H9 (cell line): ENCODE results near the gene RDH14. TPM values are rescaled to one million over a fixed set of nuclear protein-coding genes. Genes with fewer than 3 reads are reported as not detected.

Source experiments
- DNase-seq: peaks from one replicate; pipeline ENCODE4 v3.0.0-alpha.2; 2017
- H2AFZ ChIP-seq: one replicate; pipeline ENCODE4 v1.6.1; 2013; ENCODE audit warnings: mild to moderate bottlenecking, low read length, control low read depth, moderate library complexity
- H2AK5ac ChIP-seq: 2 replicates; pipeline ENCODE4 v1.6.1; 2013; ENCODE audit warnings: low read length, control low read depth, mixed read lengths; ENCODE audit not compliant: insufficient read length
- H2BK120ac ChIP-seq: one replicate; pipeline ENCODE4 v1.6.1; 2013; ENCODE audit warnings: low read depth, mild to moderate bottlenecking, low read length, control low read depth, inconsistent platforms; ENCODE audit not compliant: poor library complexity, severe bottlenecking
- H2BK12ac ChIP-seq: 2 replicates; pipeline ENCODE4 v1.6.1; 2013; ENCODE audit warnings: low read length, control low read depth, mixed read lengths, low read depth; ENCODE audit not compliant: insufficient read length
- H2BK15ac ChIP-seq: 2 replicates; pipeline ENCODE4 v1.6.1; 2013; ENCODE audit warnings: low read depth, low read length, control low read depth
- H2BK20ac ChIP-seq: one replicate; pipeline ENCODE4 v1.6.1; 2013; ENCODE audit warnings: low read depth, mild to moderate bottlenecking, low read length, control low read depth, inconsistent platforms; ENCODE audit not compliant: poor library complexity, severe bottlenecking
- H2BK5ac ChIP-seq: 2 replicates; pipeline ENCODE4 v1.6.1; 2013; ENCODE audit warnings: low read length, control low read depth, mixed read lengths; ENCODE audit not compliant: insufficient read length
- H3K14ac ChIP-seq: 2 replicates; pipeline ENCODE4 v1.6.1; 2013; ENCODE audit warnings: low read length, control low read depth; ENCODE audit not compliant: insufficient read depth
- H3K18ac ChIP-seq: 2 replicates; pipeline ENCODE4 v1.6.1; 2013; ENCODE audit warnings: low read depth, mild to moderate bottlenecking, mixed read lengths, low read length, control low read depth; ENCODE audit not compliant: insufficient read length
- H3K23ac ChIP-seq: 2 replicates; pipeline ENCODE4 v1.6.1; 2013; ENCODE audit warnings: low read length, control low read depth, mixed read lengths, low read depth; ENCODE audit not compliant: insufficient read length
- H3K23me2 ChIP-seq: 2 replicates; pipeline ENCODE4 v1.6.1; 2013; ENCODE audit warnings: low read depth, mild to moderate bottlenecking, mixed read lengths, low read length, control low read depth; ENCODE audit not compliant: insufficient read length, poor library complexity, severe bottlenecking
- H3K27ac ChIP-seq: 2 replicates; pipeline ENCODE4 v1.5.1; 2013; ENCODE audit warnings: low read length, control low read depth, mixed read lengths, low read depth; ENCODE audit not compliant: insufficient read length
- H3K27me3 ChIP-seq: 2 replicates; pipeline ENCODE4 v1.6.1; 2013; ENCODE audit warnings: low read length, control low read depth, inconsistent platforms; ENCODE audit not compliant: insufficient read depth
- H3K4ac ChIP-seq: 2 replicates; pipeline ENCODE4 v1.6.1; 2013; ENCODE audit warnings: low read depth, mild to moderate bottlenecking, control low read depth, inconsistent platforms, low read length, moderate library complexity
- H3K4me1 ChIP-seq: 2 replicates; pipeline ENCODE4 v1.6.1; 2013; ENCODE audit warnings: low read length, control low read depth, inconsistent platforms; ENCODE audit not compliant: insufficient read depth
- H3K4me2 ChIP-seq: 2 replicates; pipeline ENCODE4 v1.6.1; 2013; ENCODE audit warnings: low read length, control low read depth, mixed read lengths; ENCODE audit not compliant: insufficient read length, insufficient read depth
- H3K56ac ChIP-seq: 2 replicates; pipeline ENCODE4 v1.6.1; 2013; ENCODE audit warnings: low read depth, mild to moderate bottlenecking, mixed read lengths, low read length, control low read depth; ENCODE audit not compliant: insufficient read length
- H3K79me1 ChIP-seq: 2 replicates; pipeline ENCODE4 v1.6.1; 2013; ENCODE audit warnings: low read depth, mild to moderate bottlenecking, moderate library complexity, low read length, control low read depth, inconsistent platforms; ENCODE audit not compliant: insufficient read depth, poor library complexity, severe bottlenecking
- H3K79me2 ChIP-seq: 2 replicates; pipeline ENCODE4 v1.6.1; 2013; ENCODE audit warnings: low read length, control low read depth, inconsistent platforms; ENCODE audit not compliant: insufficient read depth
- H3K9ac ChIP-seq: 2 replicates; pipeline ENCODE4 v1.6.1; 2013; ENCODE audit warnings: low read length, control low read depth, mixed read lengths; ENCODE audit not compliant: insufficient read length; ENCODE audit errors: extremely low read depth
- H3K9me3 ChIP-seq: one replicate; pipeline ENCODE4 v1.6.1; 2013; ENCODE audit warnings: low read depth, low read length, inconsistent platforms; ENCODE audit not compliant: control insufficient read depth
- H3T11ph ChIP-seq: one replicate; pipeline ENCODE4 v1.6.1; 2013; ENCODE audit warnings: mild to moderate bottlenecking, low read length, control low read depth, inconsistent platforms
- H4K20me1 ChIP-seq: one replicate; pipeline ENCODE4 v1.6.1; 2013; ENCODE audit not compliant: control insufficient read depth, insufficient read length, insufficient read depth
- H4K5ac ChIP-seq: 2 replicates; pipeline ENCODE4 v1.6.1; 2013; ENCODE audit warnings: low read depth, mild to moderate bottlenecking, mixed read lengths, low read length, control low read depth; ENCODE audit not compliant: insufficient read length
- H4K8ac ChIP-seq: replicated peaks from 2 replicates; pipeline ENCODE4 v1.6.1; 2013; ENCODE audit warnings: low read length, control low read depth, mixed read lengths, low read depth; ENCODE audit not compliant: insufficient read length
- H4K91ac ChIP-seq: 2 replicates; pipeline ENCODE4 v1.6.1; 2013; ENCODE audit warnings: low read depth, mild to moderate bottlenecking, moderate library complexity, mixed read lengths, low read length, control low read depth; ENCODE audit not compliant: insufficient read length
- H3K27ac Mint-ChIP-seq, 3 experiments: 2 replicates in 2 of 3; 3 replicates in 1 of 3; pipeline ENCODE4 v1.8.0; 2020 to 2021; ENCODE audit warnings: mixed read lengths in 3 of 3, mild to moderate bottlenecking in 1 of 3, moderate library complexity in 1 of 3
- H3K27me3 Mint-ChIP-seq: 2 replicates; pipeline ENCODE4 v1.8.0; 2021; ENCODE audit warnings: low read depth, mild to moderate bottlenecking, moderate library complexity, mixed read lengths
- H3K36me3 Mint-ChIP-seq, 3 experiments: 2 replicates in 2 of 3; 3 replicates in 1 of 3; pipeline ENCODE4 v1.8.0; 2020 to 2021; ENCODE audit warnings: low read depth in 3 of 3, mixed read lengths in 3 of 3; ENCODE audit not compliant: insufficient read depth in 1 of 3
- H3K4me1 Mint-ChIP-seq, 2 experiments: 2 replicates each; pipeline ENCODE4 v1.8.0; 2020; ENCODE audit warnings: mixed read lengths in 2 of 2
- H3K4me3 Mint-ChIP-seq, 2 experiments: 2 replicates in 1 of 2; 3 replicates in 1 of 2; pipeline ENCODE4 v1.8.0; 2020 to 2021; ENCODE audit warnings: mild to moderate bottlenecking in 2 of 2, mixed read lengths in 2 of 2, moderate library complexity in 1 of 2
- H3K9me3 Mint-ChIP-seq, 2 experiments: 2 replicates in 1 of 2; 3 replicates in 1 of 2; pipeline ENCODE4 v1.8.0; 2020; ENCODE audit warnings: mild to moderate bottlenecking in 2 of 2, mixed read lengths in 2 of 2, moderate library complexity in 1 of 2
- WGBS: extraction: QIAGEN DNeasy Blood & Tissue Kit; methylation state at CpG from one replicate; pipeline ENCODE4 v1.1.7; 2013; ENCODE audit warnings: missing lambda C conversion rate, low lambda C conversion rate, mixed read lengths; ENCODE audit not compliant: insufficient read length; ENCODE audit errors: extremely low coverage; 5-methylcytosine and 5-hydroxymethylcytosine counted together
- total RNA-seq: library from RNA; stranded (reverse); gene quantifications from 2 replicates; pipeline ENCODE4 v1.2.1, GENCODE V29; 2021
- TF ChIP-seq, protein P1 (sequence below): fragments of 200-600 bp; sonication (generic); conservative IDR thresholded peaks from 3 replicates; pipeline ENCODE4 v1.8.0; 2021; ENCODE audit warnings: antibody characterized with exemption, mild to moderate bottlenecking

RDH14 gene
- total RNA-seq, 1 experiment from 2014 or later, result 25.5 TPM

DNA sequence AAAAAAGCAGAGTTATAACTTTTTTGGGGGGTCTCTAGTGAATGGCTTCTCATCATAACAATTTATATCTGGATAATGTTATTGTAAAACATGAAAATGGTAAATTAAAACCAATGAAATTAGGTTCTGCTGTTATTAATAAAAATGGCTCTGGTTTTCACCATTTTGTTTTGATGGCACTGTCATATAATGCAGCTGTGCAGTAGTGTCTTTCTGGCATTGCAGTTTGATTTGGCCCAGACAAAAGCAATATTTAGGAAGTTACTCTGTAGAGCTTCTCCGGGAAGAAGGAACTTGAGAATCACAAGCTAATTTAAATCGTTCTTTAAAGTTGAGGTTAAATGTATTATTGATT, 44.1 kb upstream of the RDH14 start:
- no CpG with 5 or more reads among the region's 2 CpGs for WGBS
- no peak overlapping the region for H2AK5ac ChIP-seq
- H2BK5ac ChIP-seq, result no peak overlapping the region
- H4K20me1 ChIP-seq, result no peaks in the 10 kb centered on the region
- no peak overlapping the region for H2BK120ac ChIP-seq
- H2BK12ac ChIP-seq, result no peak overlapping the region
- H3K27ac ChIP-seq, result no peak overlapping the region
- no peaks in the 10 kb centered on the region; a peak in 1 of 5 replicates for H3K9me3 Mint-ChIP-seq
- H3K4ac ChIP-seq, result no peak overlapping the region
- H3K27ac Mint-ChIP-seq, result no peak overlapping the region
- H3K14ac ChIP-seq, result no peak overlapping the region
- 0 out of 2 replicates have a peak, but pooled peaks cover 2% of the 10 kb centered on the region for H3K4me1 ChIP-seq
- no peak for DNase-seq
- no peaks in the 10 kb centered on the region for H3K36me3 Mint-ChIP-seq
- TF ChIP-seq, protein P1, sequence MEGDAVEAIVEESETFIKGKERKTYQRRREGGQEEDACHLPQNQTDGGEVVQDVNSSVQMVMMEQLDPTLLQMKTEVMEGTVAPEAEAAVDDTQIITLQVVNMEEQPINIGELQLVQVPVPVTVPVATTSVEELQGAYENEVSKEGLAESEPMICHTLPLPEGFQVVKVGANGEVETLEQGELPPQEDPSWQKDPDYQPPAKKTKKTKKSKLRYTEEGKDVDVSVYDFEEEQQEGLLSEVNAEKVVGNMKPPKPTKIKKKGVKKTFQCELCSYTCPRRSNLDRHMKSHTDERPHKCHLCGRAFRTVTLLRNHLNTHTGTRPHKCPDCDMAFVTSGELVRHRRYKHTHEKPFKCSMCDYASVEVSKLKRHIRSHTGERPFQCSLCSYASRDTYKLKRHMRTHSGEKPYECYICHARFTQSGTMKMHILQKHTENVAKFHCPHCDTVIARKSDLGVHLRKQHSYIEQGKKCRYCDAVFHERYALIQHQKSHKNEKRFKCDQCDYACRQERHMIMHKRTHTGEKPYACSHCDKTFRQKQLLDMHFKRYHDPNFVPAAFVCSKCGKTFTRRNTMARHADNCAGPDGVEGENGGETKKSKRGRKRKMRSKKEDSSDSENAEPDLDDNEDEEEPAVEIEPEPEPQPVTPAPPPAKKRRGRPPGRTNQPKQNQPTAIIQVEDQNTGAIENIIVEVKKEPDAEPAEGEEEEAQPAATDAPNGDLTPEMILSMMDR, result no peak
- no peak overlapping the region for H3T11ph ChIP-seq
- no peaks in the 10 kb centered on the region for H3K27me3 ChIP-seq
- no peak overlapping the region for H2AFZ ChIP-seq
- no peak overlapping the region for H2BK20ac ChIP-seq
- no peak overlapping the region for H4K8ac ChIP-seq
- H3K27me3 Mint-ChIP-seq, result no peaks in the 10 kb centered on the region
- H3K9ac ChIP-seq, result no peak overlapping the region
- H2BK15ac ChIP-seq, result no peak overlapping the region
- H3K56ac ChIP-seq, result no peak overlapping the region
- H3K79me2 ChIP-seq, result no peaks in the 10 kb centered on the region
- H3K4me3 Mint-ChIP-seq, result no peak overlapping the region
- H3K79me1 ChIP-seq, result no peaks in the 10 kb centered on the region
- no peaks in the 10 kb centered on the region for H3K23me2 ChIP-seq
- H3K9me3 ChIP-seq, result no peaks in the 10 kb centered on the region
- peaks cover 0 to 2% of the 10 kb centered on the region in 2 experiments; a peak in 2 of 4 replicates for H3K4me1 Mint-ChIP-seq
- no peak overlapping the region for H3K18ac ChIP-seq
- H3K23ac ChIP-seq, result no peak overlapping the region
- no peak overlapping the region for H3K4me2 ChIP-seq
- no peak overlapping the region for H4K5ac ChIP-seq
- H4K91ac ChIP-seq, result no peak overlapping the region
